Liver (tissue), 9 donors: Measurements from ENCODE around the gene AKNA. TPM values are rescaled to one million over a fixed set of nuclear protein-coding genes. Genes with fewer than 3 reads are reported as not detected.
A peak's percentile ranks its signal among the peaks of the same experiment; 100 is the strongest.

Experiments used
- DNase-seq: peaks from one replicate; pipeline ENCODE4 v3.0.0-alpha.2; 2017; ENCODE audit warnings: low spot score
- H3K27ac ChIP-seq, 2 donors: one replicate each; pipeline ENCODE4 v1.7.0; 2013; ENCODE audit warnings: inconsistent platforms in 2 of 2, low read length in 2 of 2, control low read depth in 1 of 2, low read depth in 1 of 2, mild to moderate bottlenecking in 1 of 2
- H3K27me3 ChIP-seq, 4 donors: one replicate each; pipeline versions ENCODE4 v1.6.1 to v1.7.0; 2013; ENCODE audit warnings: low read length in 3 of 4, inconsistent platforms in 1 of 4, mild to moderate bottlenecking in 1 of 4, moderate library complexity in 1 of 4; ENCODE audit not compliant: control insufficient read depth in 4 of 4, insufficient read depth in 4 of 4
- H3K36me3 ChIP-seq, 4 donors: one replicate each; pipeline versions ENCODE4 v1.6.1 to v1.7.0; 2013; ENCODE audit warnings: low read length in 3 of 4, mild to moderate bottlenecking in 3 of 4, low read depth in 1 of 4, moderate library complexity in 1 of 4; ENCODE audit not compliant: control insufficient read depth in 4 of 4, insufficient read depth in 3 of 4
- H3K4me1 ChIP-seq, 4 donors: one replicate each; pipeline versions ENCODE4 v1.6.1 to v1.7.0; 2013; ENCODE audit warnings: low read length in 3 of 4, mild to moderate bottlenecking in 3 of 4, moderate library complexity in 1 of 4; ENCODE audit not compliant: control insufficient read depth in 4 of 4, insufficient read depth in 4 of 4
- H3K4me3 ChIP-seq, 3 donors: one replicate each; pipeline versions ENCODE4 v1.6.1 to v1.7.0; 2013; ENCODE audit warnings: low read length in 3 of 3, control low read depth in 1 of 3, low read depth in 1 of 3, mild to moderate bottlenecking in 1 of 3
- H3K9ac ChIP-seq, 2 donors: one replicate each; pipeline ENCODE4 v1.7.0; 2013; ENCODE audit warnings: low read length in 2 of 2, mild to moderate bottlenecking in 2 of 2, moderate library complexity in 2 of 2, control low read depth in 1 of 2, low read depth in 1 of 2
- H3K9me3 ChIP-seq, 4 donors: one replicate each; pipeline versions ENCODE4 v1.6.1 to v1.7.0; 2013; ENCODE audit warnings: low read length in 3 of 4; ENCODE audit not compliant: control insufficient read depth in 4 of 4
- CTCF ChIP-seq: fragments of 150-350 bp; IDR thresholded peaks from 2 replicates; pipeline ENCODE4 v1.5.1; 2017; ENCODE audit warnings: improper control_type of control experiment, low read depth, low read length; ENCODE audit not compliant: missing input control
- EGR1 ChIP-seq, 2 donors: IDR thresholded peaks; 2 replicates each; pipeline ENCODE4 v1.6.1; 2016 to 2018; ENCODE audit warnings: antibody characterized with exemption in 2 of 2, low read depth in 2 of 2
- FOXA1 ChIP-seq: IDR thresholded peaks from 2 replicates; pipeline ENCODE4 v1.6.1; 2016; ENCODE audit warnings: antibody characterized with exemption
- FOXA2 ChIP-seq: IDR thresholded peaks from 2 replicates; pipeline ENCODE4 v1.6.1; 2016; ENCODE audit warnings: antibody characterized with exemption
- GABPA ChIP-seq, 2 donors: IDR thresholded peaks in 1 of 2; conservative IDR thresholded peaks in 1 of 2; 2 replicates each; pipeline ENCODE4 v1.6.1; 2016; ENCODE audit warnings: antibody characterized with exemption in 2 of 2, mild to moderate bottlenecking in 1 of 2, moderate library complexity in 1 of 2
- SP1 ChIP-seq: IDR thresholded peaks from 2 replicates; pipeline ENCODE4 v1.6.1; 2018; ENCODE audit warnings: antibody characterized with exemption, mild to moderate bottlenecking
- YY1 ChIP-seq: IDR thresholded peaks from 2 replicates; pipeline ENCODE4 v1.6.1; 2016; ENCODE audit warnings: antibody characterized with exemption, mild to moderate bottlenecking
- ZBTB33 ChIP-seq: IDR thresholded peaks from 2 replicates; pipeline ENCODE4 v1.6.1; 2016; ENCODE audit warnings: antibody characterized with exemption
- WGBS: extraction: QIAGEN DNeasy Blood & Tissue Kit; methylation state at CpG from one replicate; pipeline ENCODE4 v1.1.7; 2013; 5-methylcytosine and 5-hydroxymethylcytosine counted together
- polyA plus RNA-seq, 2 donors: library from polyadenylated mRNA; stranded (reverse) in 1 of 2; unstranded in 1 of 2; fragments of 200-250 nt in 1 of 2; fragments of >200 nt in 1 of 2; fragmentation: Nextera tagmentation in 1 of 2; extraction: Ambion mirVana in 1 of 2; gene quantifications; one replicate each; pipeline versions ENCODE4 v1.2.1 to v1.2.3, GENCODE V29; 2013 to 2015
- total RNA-seq, 2 donors: library from RNA; depleted of rRNA; stranded (reverse); fragments of >200 nt; gene quantifications; one replicate each; pipeline ENCODE4 v1.2.3, GENCODE V29; 2014
- TF ChIP-seq, protein P1 (sequence below): IDR thresholded peaks from 2 replicates; pipeline ENCODE4 v1.6.1; 2016; ENCODE audit warnings: antibody characterized with exemption
- TF ChIP-seq, protein P2 (sequence below): IDR thresholded peaks from 2 replicates; pipeline ENCODE4 v1.6.1; 2016; ENCODE audit warnings: antibody characterized with exemption, mild to moderate bottlenecking
- TF ChIP-seq, protein P3 (sequence below): IDR thresholded peaks from 2 replicates; pipeline ENCODE4 v1.6.1; 2016; ENCODE audit warnings: antibody characterized with exemption
- donor health status: healthy.
- donor health status: healthy.
- donor health status: healthy.
- donor health status: healthy.
- donor health status: healthy.

Gene AKNA
- total and polyA plus RNA-seq, 4 donors = 4.2 to 31.7 (median 6.9) TPM

- DNase-seq = no peak
- Histone ChIP-seq H3K4me3 (no peak overlapping the region), H3K27ac (peak overlapping the region in 1 of 2 donors; percentile 48), H3K27me3 (no peaks in the 10 kb centered on the region), H3K9ac (no peak overlapping the region), H3K36me3 (peaks cover 6 to 30% (median 15%) of the 10 kb centered on the region in 4 donors), H3K4me1 (peaks cover 3 to 25% (median 18%) of the 10 kb centered on the region in 4 donors), H3K9me3 (no peaks in the 10 kb centered on the region)
- WGBS = 92% methylated on average over 9 of the region's 9 CpGs
- no peak for TF ChIP-seq CTCF
- TF ChIP-seq, protein P1, sequence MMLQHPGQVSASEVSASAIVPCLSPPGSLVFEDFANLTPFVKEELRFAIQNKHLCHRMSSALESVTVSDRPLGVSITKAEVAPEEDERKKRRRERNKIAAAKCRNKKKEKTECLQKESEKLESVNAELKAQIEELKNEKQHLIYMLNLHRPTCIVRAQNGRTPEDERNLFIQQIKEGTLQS = no peak
- TF ChIP-seq, protein P2, sequence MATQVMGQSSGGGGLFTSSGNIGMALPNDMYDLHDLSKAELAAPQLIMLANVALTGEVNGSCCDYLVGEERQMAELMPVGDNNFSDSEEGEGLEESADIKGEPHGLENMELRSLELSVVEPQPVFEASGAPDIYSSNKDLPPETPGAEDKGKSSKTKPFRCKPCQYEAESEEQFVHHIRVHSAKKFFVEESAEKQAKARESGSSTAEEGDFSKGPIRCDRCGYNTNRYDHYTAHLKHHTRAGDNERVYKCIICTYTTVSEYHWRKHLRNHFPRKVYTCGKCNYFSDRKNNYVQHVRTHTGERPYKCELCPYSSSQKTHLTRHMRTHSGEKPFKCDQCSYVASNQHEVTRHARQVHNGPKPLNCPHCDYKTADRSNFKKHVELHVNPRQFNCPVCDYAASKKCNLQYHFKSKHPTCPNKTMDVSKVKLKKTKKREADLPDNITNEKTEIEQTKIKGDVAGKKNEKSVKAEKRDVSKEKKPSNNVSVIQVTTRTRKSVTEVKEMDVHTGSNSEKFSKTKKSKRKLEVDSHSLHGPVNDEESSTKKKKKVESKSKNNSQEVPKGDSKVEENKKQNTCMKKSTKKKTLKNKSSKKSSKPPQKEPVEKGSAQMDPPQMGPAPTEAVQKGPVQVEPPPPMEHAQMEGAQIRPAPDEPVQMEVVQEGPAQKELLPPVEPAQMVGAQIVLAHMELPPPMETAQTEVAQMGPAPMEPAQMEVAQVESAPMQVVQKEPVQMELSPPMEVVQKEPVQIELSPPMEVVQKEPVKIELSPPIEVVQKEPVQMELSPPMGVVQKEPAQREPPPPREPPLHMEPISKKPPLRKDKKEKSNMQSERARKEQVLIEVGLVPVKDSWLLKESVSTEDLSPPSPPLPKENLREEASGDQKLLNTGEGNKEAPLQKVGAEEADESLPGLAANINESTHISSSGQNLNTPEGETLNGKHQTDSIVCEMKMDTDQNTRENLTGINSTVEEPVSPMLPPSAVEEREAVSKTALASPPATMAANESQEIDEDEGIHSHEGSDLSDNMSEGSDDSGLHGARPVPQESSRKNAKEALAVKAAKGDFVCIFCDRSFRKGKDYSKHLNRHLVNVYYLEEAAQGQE = no peak
Measured at GRCh38 chr9:114369216-114370130, 18.3 kb downstream of the AKNA start.

- no peaks in the 10 kb centered on the region for H3K27me3 ChIP-seq
- peaks cover 6 to 18% (median 12%) of the 10 kb centered on the region in 4 donors for H3K36me3 ChIP-seq
- no peak for DNase-seq
- no peaks in the 10 kb centered on the region for H3K9me3 ChIP-seq
- H3K9ac ChIP-seq = no peak overlapping the region
- peaks cover 3 to 34% (median 31%) of the 10 kb centered on the region in 4 donors for H3K4me1 ChIP-seq
- WGBS = 93% methylated on average over 14 of the region's 14 CpGs
- H3K27ac ChIP-seq = peak overlapping the region; percentile 10 to 65
- TF ChIP-seq, protein P3, sequence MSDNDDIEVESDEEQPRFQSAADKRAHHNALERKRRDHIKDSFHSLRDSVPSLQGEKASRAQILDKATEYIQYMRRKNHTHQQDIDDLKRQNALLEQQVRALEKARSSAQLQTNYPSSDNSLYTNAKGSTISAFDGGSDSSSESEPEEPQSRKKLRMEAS = no peak
- TF ChIP-seq FOXA1 = no peak
- no peak for TF ChIP-seq GABPA (IDR thresholded peaks at IDR 0.05 in 1 of 2, conservative IDR thresholded peaks at IDR 0.05 in 1 of 2)
- no peak for TF ChIP-seq SP1
- no peak for TF ChIP-seq ZBTB33
- TF ChIP-seq, protein P1 = no peak
- no peak for TF ChIP-seq EGR1 (IDR thresholded peaks at IDR 0.05; ENCODE audit: low read depth in 2 of 2)
- no peak for TF ChIP-seq FOXA2
- no peak for TF ChIP-seq YY1
- no peak for TF ChIP-seq CTCF
- H3K4me3 ChIP-seq = no peak overlapping the region
Measured at GRCh38 chr9:114367772-114368569, 19.8 kb downstream of the AKNA start.
